Vagina (tissue), 2 donors: ENCODE results near the gene MYOF. TPM values are rescaled to one million over a fixed set of nuclear protein-coding genes. Genes with fewer than 3 reads are reported as not detected.

Source experiments
- DNase-seq, 2 donors: peaks; one replicate each; pipeline ENCODE4 v3.0.0-alpha.2; 2017; ENCODE audit errors: extremely low spot score in 2 of 2
- H3K27ac ChIP-seq: fragments of 200-600 bp; sonication (generic); one replicate; pipeline ENCODE4 v1.5.1; 2019
- H3K27me3 ChIP-seq: fragments of 200-600 bp; sonication (generic); one replicate; pipeline ENCODE4 v1.5.1; 2019
- H3K36me3 ChIP-seq, 2 donors: fragments of 200-600 bp; sonication (generic); one replicate each; pipeline ENCODE4 v1.5.1; 2017 to 2019
- H3K4me1 ChIP-seq: fragments of 200-600 bp; sonication (generic); one replicate; pipeline ENCODE4 v1.5.1; 2019
- H3K4me3 ChIP-seq, 2 donors: fragments of 200-600 bp; sonication (generic); 1 replicate in 1 of 2; 2 replicates in 1 of 2; pipeline ENCODE4 v1.5.1; 2016 to 2019
- H3K9me3 ChIP-seq: fragments of 200-600 bp; sonication (generic); one replicate; pipeline ENCODE4 v1.5.1; 2019
- CTCF ChIP-seq, 3 experiments: fragments of 450-650 bp in 2 of 3; fragments of 200-600 bp in 1 of 3; sonication (generic) in 1 of 3; IDR thresholded peaks; one replicate each; pipeline ENCODE4 v1.5.1; 2017 to 2019; ENCODE audit warnings: antibody characterized with exemption in 3 of 3, mild to moderate bottlenecking in 2 of 3, moderate library complexity in 2 of 3
- POLR2A ChIP-seq, 2 donors: fragments of 450-650 bp; IDR thresholded peaks; one replicate each; pipeline ENCODE4 v1.6.1; 2017; ENCODE audit warnings: antibody characterized with exemption in 2 of 2, mild to moderate bottlenecking in 2 of 2, moderate library complexity in 2 of 2
- POLR2AphosphoS5 ChIP-seq, 2 donors: sonication (generic); formaldehyde crosslinking; IDR thresholded peaks; one replicate each; pipeline ENCODE4 v1.9.0; 2017; ENCODE audit warnings: antibody characterized with exemption in 2 of 2, mild to moderate bottlenecking in 2 of 2, low read depth in 1 of 2; ENCODE audit not compliant: insufficient read depth in 1 of 2
- intact Hi-C: fragments of 100-400 bp; cut with DNase I; formaldehyde crosslinking; loops from one replicate; pipeline ENCODE4 v1.15.1; 2023
- total RNA-seq: library from RNA; depleted of rRNA; stranded (reverse); fragments of >200 nt; gene quantifications from one replicate; pipeline ENCODE4 v1.2.3, GENCODE V29; 2016

The MYOF gene
- total RNA-seq, 1 donor from 2014 or later = 107 TPM

- no peaks in the 10 kb centered on the region for H3K36me3 ChIP-seq
- TF ChIP-seq POLR2A (IDR thresholded peaks at IDR 0.05) (no peak), CTCF (IDR thresholded peaks at IDR 0.05) (no peak), POLR2AphosphoS5 (IDR thresholded peaks at IDR 0.05; ENCODE audit: insufficient read depth in 1 of 2, low read depth in 1 of 2) (no peak)
- H3K27ac ChIP-seq = peak overlapping the region; percentile 49
- H3K27me3 ChIP-seq = no peaks in the 10 kb centered on the region
- peaks cover 5% of the 10 kb centered on the region for H3K4me1 ChIP-seq
- DNase-seq = no peak
- H3K9me3 ChIP-seq = no peaks in the 10 kb centered on the region
- intact Hi-C loops = no loop called here
- no peak overlapping the region for H3K4me3 ChIP-seq
Observed at GRCh38 chr10:93514521-93514920, 32.4 kb upstream of the MYOF start.

GRCh38 chr10:93513091-93513490 is 31.0 kb upstream of the MYOF start:
- H3K27ac ChIP-seq = no peak overlapping the region
- no peak overlapping the region for H3K4me3 ChIP-seq
- H3K27me3 ChIP-seq = no peaks in the 10 kb centered on the region
- DNase-seq = no peak
- no peak for TF ChIP-seq POLR2A (IDR thresholded peaks at IDR 0.05)
- no peak for TF ChIP-seq CTCF (IDR thresholded peaks at IDR 0.05)
- no peak for TF ChIP-seq POLR2AphosphoS5 (IDR thresholded peaks at IDR 0.05; ENCODE audit: insufficient read depth in 1 of 2, low read depth in 1 of 2)
- peaks cover 5% of the 10 kb centered on the region for H3K4me1 ChIP-seq
- intact Hi-C loops = no loop called here
- no peaks in the 10 kb centered on the region for H3K36me3 ChIP-seq
- no peaks in the 10 kb centered on the region for H3K9me3 ChIP-seq

- H3K36me3 ChIP-seq = no peaks in the 10 kb centered on the region
- intact Hi-C loops = no loop called here
- H3K9me3 ChIP-seq = no peaks in the 10 kb centered on the region
- H3K4me3 ChIP-seq = no peak overlapping the region
- TF ChIP-seq POLR2A (IDR thresholded peaks at IDR 0.05) (no peak), CTCF (IDR thresholded peaks at IDR 0.05) (no peak)
- no peak overlapping the region for H3K27ac ChIP-seq
- peaks cover 5% of the 10 kb centered on the region for H3K4me1 ChIP-seq
- DNase-seq = no peak
- no peaks in the 10 kb centered on the region for H3K27me3 ChIP-seq
Observed at GRCh38 chr10:93512565-93512964, 30.4 kb upstream of the MYOF start.

DNA sequence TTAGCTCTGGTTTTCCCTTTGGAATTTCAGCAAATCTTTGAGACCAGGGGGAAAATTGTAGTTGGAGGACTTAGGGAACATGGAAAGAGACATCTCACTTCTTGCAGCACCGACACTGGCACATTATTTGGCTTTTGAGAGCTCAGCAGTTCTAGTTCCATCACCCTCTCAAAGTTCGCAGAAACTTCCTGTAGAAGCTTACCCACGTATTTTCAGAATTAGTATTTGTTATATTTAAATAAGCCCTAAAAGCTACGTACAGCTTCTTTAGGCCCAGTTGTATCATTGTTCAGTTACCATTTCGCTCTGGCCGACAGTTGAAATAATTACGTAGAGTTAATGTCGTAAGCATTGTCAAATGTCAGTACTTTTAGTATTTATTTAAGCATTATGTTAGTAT is 27.7 kb upstream of the MYOF start:
- H3K27me3 ChIP-seq = no peaks in the 10 kb centered on the region
- no peak for DNase-seq

GRCh38 chr10:93505075-93505474 is 22.9 kb upstream of the MYOF start:
- no peak for DNase-seq
- TF ChIP-seq POLR2A (IDR thresholded peaks at IDR 0.05) (no peak), POLR2AphosphoS5 (IDR thresholded peaks at IDR 0.05; ENCODE audit: insufficient read depth in 1 of 2, low read depth in 1 of 2) (no peak), CTCF (IDR thresholded peaks at IDR 0.05) (no peak)
- Histone ChIP-seq H3K36me3 (no peaks in the 10 kb centered on the region), H3K27me3 (no peaks in the 10 kb centered on the region), H3K4me1 (no peaks in the 10 kb centered on the region), H3K27ac (no peak overlapping the region), H3K9me3 (no peaks in the 10 kb centered on the region), H3K4me3 (no peak overlapping the region)
- intact Hi-C loops = loop anchor here (5.0 kb wide), 1 partner anchor 1168 kb away; no protein-coding TSS in a partner anchor

More for the DNA sequence above, 27.7 kb upstream of the MYOF start:
- intact Hi-C loops = loop anchor here (5.0 kb wide), 1 partner anchor 1173 kb away; no protein-coding TSS in a partner anchor
- TF ChIP-seq POLR2A (IDR thresholded peaks at IDR 0.05) (no peak), CTCF (IDR thresholded peaks at IDR 0.05) (no peak), POLR2AphosphoS5 (IDR thresholded peaks at IDR 0.05; ENCODE audit: insufficient read depth in 1 of 2, low read depth in 1 of 2) (no peak)
- Histone ChIP-seq H3K9me3 (no peaks in the 10 kb centered on the region), H3K4me1 (no peaks in the 10 kb centered on the region), H3K36me3 (no peaks in the 10 kb centered on the region), H3K27ac (no peak overlapping the region), H3K4me3 (no peak overlapping the region)
